ENCODE data around the gene VWA3B. TPM values are rescaled to one million over a fixed set of nuclear protein-coding genes. Genes with fewer than 3 reads are reported as not detected.
"Not testable (repeated sequence)": the region's sequence is repeated elsewhere in the genome, so short reads cannot be mapped to it uniquely, and the experiment has no call there.

The VWA3B gene
- total and polyA plus RNA-seq, 8 donors, result 1.0 to 7.8 (median 4.6) TPM; not detected in 1

DNA sequence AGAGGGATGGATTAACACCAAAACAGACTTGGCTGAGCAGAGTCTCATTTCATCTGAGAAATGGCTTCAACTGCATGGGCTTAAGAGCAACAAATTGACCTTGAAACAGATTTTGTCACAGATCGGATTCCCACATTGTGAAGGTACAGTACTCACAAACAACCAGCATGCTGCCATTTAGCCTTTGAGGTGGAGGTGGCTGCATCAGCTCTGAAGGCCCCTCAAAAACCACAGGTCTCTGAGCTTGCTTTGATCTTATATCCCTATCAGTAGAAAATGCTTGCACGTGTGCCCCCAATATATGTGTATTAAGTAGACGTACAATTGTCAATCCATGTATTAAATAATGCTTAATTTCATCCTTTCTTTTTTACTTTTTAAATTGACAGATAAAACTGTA, 6.2 kb downstream of the VWA3B start:
- intact Hi-C loops (cut with DNase I), result no loop called here
- Histone ChIP-seq H3K9me3 (peaks cover 0 to 30% of the 10 kb centered on the region in 2 donors), H3K36me3 (no peaks in the 10 kb centered on the region), H3K4me1 (peaks cover 0 to 39% of the 10 kb centered on the region in 2 donors), H3K27me3 (peaks cover 0 to 7% of the 10 kb centered on the region in 2 donors), H3K27ac (no peak overlapping the region), H3K4me3 (no peak overlapping the region)
- DNase-seq (no peak), ATAC-seq (no peak)
- TF ChIP-seq, protein P1, sequence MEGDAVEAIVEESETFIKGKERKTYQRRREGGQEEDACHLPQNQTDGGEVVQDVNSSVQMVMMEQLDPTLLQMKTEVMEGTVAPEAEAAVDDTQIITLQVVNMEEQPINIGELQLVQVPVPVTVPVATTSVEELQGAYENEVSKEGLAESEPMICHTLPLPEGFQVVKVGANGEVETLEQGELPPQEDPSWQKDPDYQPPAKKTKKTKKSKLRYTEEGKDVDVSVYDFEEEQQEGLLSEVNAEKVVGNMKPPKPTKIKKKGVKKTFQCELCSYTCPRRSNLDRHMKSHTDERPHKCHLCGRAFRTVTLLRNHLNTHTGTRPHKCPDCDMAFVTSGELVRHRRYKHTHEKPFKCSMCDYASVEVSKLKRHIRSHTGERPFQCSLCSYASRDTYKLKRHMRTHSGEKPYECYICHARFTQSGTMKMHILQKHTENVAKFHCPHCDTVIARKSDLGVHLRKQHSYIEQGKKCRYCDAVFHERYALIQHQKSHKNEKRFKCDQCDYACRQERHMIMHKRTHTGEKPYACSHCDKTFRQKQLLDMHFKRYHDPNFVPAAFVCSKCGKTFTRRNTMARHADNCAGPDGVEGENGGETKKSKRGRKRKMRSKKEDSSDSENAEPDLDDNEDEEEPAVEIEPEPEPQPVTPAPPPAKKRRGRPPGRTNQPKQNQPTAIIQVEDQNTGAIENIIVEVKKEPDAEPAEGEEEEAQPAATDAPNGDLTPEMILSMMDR (IDR thresholded peaks at IDR 0.05), result no peak

GRCh38 chr2:98093611-98094010, 6.6 kb downstream of the VWA3B start:
- DNase-seq (no peak), ATAC-seq (no peak)
- Histone ChIP-seq H3K27ac (no peak overlapping the region), H3K4me3 (no peak overlapping the region), H3K9me3 (peaks cover 0 to 30% of the 10 kb centered on the region in 2 donors), H3K4me1 (peaks cover 0 to 35% of the 10 kb centered on the region in 2 donors), H3K36me3 (no peaks in the 10 kb centered on the region), H3K27me3 (peaks cover 0 to 2% of the 10 kb centered on the region in 2 donors)
- intact Hi-C loops (cut with DNase I), result no loop called here
- TF ChIP-seq, protein P1 (IDR thresholded peaks at IDR 0.05), result no peak

DNA sequence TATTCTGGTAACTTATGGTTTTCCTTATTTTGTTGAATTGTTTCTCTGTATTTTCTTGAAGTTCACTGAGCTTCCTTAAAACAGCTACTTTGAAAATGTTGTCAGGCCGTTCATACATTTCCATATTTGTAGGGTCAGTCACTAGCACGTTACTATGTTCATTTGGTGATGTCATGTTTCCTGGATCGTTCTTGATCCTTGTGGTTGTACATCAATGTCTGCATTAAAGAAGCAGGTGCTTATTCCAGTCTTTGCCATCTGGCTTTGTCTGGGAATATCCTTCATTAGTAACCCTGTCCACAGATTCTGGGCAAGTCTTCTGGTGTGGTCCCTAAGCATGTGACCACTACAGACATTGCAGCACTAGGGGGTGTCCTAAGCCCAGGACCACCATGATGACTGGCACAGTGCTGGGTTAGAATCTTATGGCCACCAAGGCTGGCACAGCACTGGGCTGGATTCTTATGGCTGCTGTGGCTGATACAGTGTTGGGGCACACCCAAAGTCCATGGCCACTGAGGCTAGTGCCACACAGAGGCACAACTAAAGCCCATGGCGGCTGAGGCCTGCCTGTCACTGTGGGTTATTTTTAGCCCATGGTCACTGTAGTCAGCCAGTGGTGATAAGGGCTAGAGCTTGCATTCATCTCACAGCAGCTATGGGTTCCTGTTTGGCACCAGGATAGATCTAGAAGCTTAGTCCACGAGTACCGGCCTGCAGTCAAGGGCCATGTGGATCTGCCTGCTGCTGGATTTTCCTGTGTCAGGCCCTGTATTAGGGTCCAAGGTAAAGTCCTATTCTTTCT, 13.2 kb downstream of the VWA3B start:
- Histone ChIP-seq H3K4me1 (no peaks in the 10 kb centered on the region), H3K9me3 (peaks cover 0 to 39% of the 10 kb centered on the region in 2 donors), H3K27me3 (no peaks in the 10 kb centered on the region), H3K4me3 (no peak overlapping the region), H3K27ac (no peak overlapping the region), H3K36me3 (no peaks in the 10 kb centered on the region)
- ATAC-seq, result no peak
- no peak for DNase-seq
- intact Hi-C loops (cut with DNase I), result no loop called here
- TF ChIP-seq, protein P1 (IDR thresholded peaks at IDR 0.05), result no peak

DNA sequence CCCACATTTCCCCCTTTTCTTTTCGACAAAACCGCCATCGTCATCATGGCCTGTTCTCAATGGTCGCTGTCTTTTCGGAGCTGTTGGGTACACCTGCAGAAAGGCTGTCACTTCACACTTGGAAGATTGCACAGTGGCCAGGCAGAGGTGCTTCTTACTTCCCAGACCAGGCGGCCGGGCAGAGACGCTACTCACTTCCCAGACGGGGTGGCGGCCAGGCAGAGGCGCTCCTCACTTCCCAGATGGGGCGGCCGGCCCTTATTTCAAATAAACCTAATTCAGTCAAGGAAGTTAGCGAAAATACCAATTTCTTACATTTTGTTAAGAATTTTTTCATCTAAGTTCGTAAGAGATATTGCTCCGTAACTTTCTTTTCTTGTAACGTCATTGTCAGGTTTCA, 15.3 kb downstream of the VWA3B start:
- ATAC-seq; H3K27ac ChIP-seq; H3K4me1 ChIP-seq; intact Hi-C loops (cut with DNase I); DNase-seq; H3K36me3 ChIP-seq; H3K4me3 ChIP-seq; H3K27me3 ChIP-seq: not testable (repeated sequence)
- H3K9me3 ChIP-seq, result peaks cover 0 to 19% of the 10 kb centered on the region in 2 donors

- no peaks in the 10 kb centered on the region for H3K27me3 ChIP-seq
- ATAC-seq (no peak), DNase-seq (no peak)
- no peak overlapping the region for H3K27ac ChIP-seq
- TF ChIP-seq, protein P1 (IDR thresholded peaks at IDR 0.05), result no peak
- intact Hi-C loops (cut with DNase I), result no loop called here
- H3K4me1 ChIP-seq, result no peaks in the 10 kb centered on the region
- H3K36me3 ChIP-seq, result no peaks in the 10 kb centered on the region
- no peak overlapping the region for H3K4me3 ChIP-seq
- H3K9me3 ChIP-seq, result peaks cover 0 to 18% of the 10 kb centered on the region in 2 donors
These were observed 15.9 kb downstream of the VWA3B start for GRCh38 chr2:98102878-98103277.
